ENCODE measurements around the gene CLDN34.

CLDN34 gene

DNA sequence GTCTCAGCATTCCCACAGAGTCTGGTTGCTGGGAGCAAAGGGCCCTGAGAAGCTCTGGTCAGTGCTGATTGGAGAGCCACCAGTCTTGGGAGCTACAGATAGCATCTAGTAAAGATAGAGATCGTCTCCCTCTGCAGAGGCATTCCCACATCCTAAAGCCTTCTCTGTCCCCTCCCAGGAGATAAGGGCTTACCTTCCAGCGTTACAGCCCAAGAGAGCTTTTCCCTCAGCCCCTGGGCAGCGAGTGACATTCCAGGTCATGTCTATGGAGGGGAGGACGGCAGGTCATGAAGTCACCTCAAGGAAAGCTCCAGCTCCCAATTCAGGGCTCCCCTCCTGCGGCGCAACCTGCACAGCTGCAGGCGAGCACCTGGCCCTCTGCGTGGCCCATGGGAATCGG lies 29.9 kb downstream of the CLDN34 start:
- Mint-ChIP-seq H3K27ac (peak overlapping the region; percentile 75), H3K36me3 (ENCODE audit: low read depth) (no peaks in the 10 kb centered on the region), H3K9me3 (no peaks in the 10 kb centered on the region), H3K27me3 (ENCODE audit: low read depth) (no peaks in the 10 kb centered on the region), H3K4me1 (ENCODE audit: low read depth) (peaks cover 15% of the 10 kb centered on the region), H3K4me3 (no peak overlapping the region)

DNA sequence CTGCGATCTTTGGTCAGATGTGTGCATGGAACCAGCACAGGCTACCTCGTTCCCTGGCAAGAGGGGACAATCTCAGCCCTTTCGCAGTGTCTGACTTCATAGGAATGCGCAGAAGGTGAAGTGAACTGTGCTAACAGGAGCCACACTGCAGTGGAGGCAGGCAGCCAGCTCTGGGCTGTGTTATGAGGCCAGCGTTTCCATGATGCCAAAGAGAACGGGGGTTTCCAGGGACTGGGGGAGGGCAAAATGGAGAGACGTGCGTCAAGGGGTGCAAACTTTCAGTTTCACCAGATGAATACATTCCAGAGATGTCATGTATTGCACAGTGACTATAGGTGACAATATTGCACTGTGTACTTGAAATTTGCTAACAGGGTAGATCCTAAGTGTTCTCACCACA lies 30.4 kb downstream of the CLDN34 start:
- Mint-ChIP-seq H3K4me1 (ENCODE audit: low read depth) (peaks cover 16% of the 10 kb centered on the region), H3K27ac (peak overlapping the region; percentile 75), H3K36me3 (ENCODE audit: low read depth) (no peaks in the 10 kb centered on the region), H3K9me3 (no peaks in the 10 kb centered on the region), H3K27me3 (ENCODE audit: low read depth) (no peaks in the 10 kb centered on the region), H3K4me3 (no peak overlapping the region)

- Mint-ChIP-seq H3K27ac (no peak overlapping the region), H3K27me3 (ENCODE audit: low read depth) (no peaks in the 10 kb centered on the region), H3K4me3 (no peak overlapping the region), H3K4me1 (ENCODE audit: low read depth) (peaks cover 26% of the 10 kb centered on the region), H3K36me3 (ENCODE audit: low read depth) (peaks cover 3% of the 10 kb centered on the region), H3K9me3 (no peaks in the 10 kb centered on the region)
Measured at GRCh38 chrX:10001496-10001895, 34.3 kb downstream of the CLDN34 start.

- Mint-ChIP-seq H3K27me3 (ENCODE audit: low read depth) (no peaks in the 10 kb centered on the region), H3K9me3 (no peaks in the 10 kb centered on the region), H3K36me3 (ENCODE audit: low read depth) (peaks cover 3% of the 10 kb centered on the region), H3K4me1 (ENCODE audit: low read depth) (peaks cover 25% of the 10 kb centered on the region), H3K4me3 (no peak overlapping the region), H3K27ac (peak overlapping the region; percentile 69)
Measured at GRCh38 chrX:10004832-10005475, 37.8 kb downstream of the CLDN34 start.

- H3K27ac Mint-ChIP-seq = no peak overlapping the region
- no peaks in the 10 kb centered on the region for H3K27me3 Mint-ChIP-seq (ENCODE audit: low read depth)
- no peaks in the 10 kb centered on the region for H3K9me3 Mint-ChIP-seq
- peaks cover 3% of the 10 kb centered on the region for H3K36me3 Mint-ChIP-seq (ENCODE audit: low read depth)
- H3K4me1 Mint-ChIP-seq (ENCODE audit: low read depth) = peaks cover 30% of the 10 kb centered on the region
- H3K4me3 Mint-ChIP-seq = no peak overlapping the region
Measured at GRCh38 chrX:10006086-10006485, 38.9 kb downstream of the CLDN34 start.

GRCh38 chrX:10006770-10007169 lies 39.6 kb downstream of the CLDN34 start:
- Mint-ChIP-seq H3K27me3 (ENCODE audit: low read depth) (no peaks in the 10 kb centered on the region), H3K36me3 (ENCODE audit: low read depth) (peaks cover 3% of the 10 kb centered on the region), H3K4me1 (ENCODE audit: low read depth) (peaks cover 37% of the 10 kb centered on the region), H3K27ac (peak overlapping the region; percentile 36), H3K4me3 (no peak overlapping the region), H3K9me3 (no peaks in the 10 kb centered on the region)

DNA sequence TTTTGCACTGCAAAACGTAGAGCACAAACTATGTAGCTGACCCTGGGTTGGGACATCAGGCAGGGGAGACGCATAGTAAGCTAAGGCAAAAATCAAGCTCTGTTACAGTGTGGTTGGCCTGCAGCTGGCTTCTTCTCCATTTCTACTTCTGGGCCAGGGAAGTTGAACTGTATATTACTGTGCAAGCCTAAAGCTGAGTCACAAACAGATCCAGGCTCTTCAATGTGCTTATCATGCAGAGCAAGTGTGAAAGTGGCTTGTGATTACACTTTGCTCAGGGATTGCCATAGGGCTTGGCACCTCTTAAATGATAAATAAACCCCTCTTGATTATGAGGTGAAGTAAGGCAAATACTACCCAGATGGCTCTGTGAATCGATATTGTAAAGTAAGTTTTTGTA lies 40.5 kb downstream of the CLDN34 start:
- Mint-ChIP-seq H3K4me3 (no peak overlapping the region), H3K9me3 (no peaks in the 10 kb centered on the region), H3K27ac (no peak overlapping the region), H3K27me3 (ENCODE audit: low read depth) (no peaks in the 10 kb centered on the region), H3K36me3 (ENCODE audit: low read depth) (peaks cover 3% of the 10 kb centered on the region), H3K4me1 (ENCODE audit: low read depth) (peaks cover 41% of the 10 kb centered on the region)

DNA sequence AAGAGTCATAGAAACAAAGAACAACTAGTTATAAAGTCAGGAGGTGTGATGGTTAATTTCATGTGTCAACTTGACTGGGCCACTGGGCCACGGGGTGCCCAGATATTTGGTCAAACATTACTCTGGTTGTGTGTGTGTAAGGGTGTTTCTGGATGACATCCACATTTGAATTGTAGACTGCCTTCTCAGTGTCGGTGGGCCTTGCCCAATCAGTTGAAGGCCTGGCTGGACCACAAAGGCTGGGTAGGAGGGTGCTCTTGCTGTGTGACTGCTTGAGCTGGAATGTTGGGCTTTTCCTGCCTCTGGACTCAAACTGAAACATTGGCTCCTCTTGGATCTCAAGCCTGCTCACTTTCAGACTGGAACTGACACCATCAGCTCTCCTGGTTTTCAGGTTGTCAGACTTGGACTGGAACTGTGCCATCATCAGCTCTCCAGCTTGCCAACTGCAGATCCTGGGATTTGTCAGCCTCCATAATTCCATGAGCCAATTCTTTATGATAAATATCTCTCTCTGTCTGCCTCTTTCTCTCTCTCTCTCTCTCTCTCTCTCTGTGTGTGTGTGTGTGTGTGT lies 41.4 kb downstream of the CLDN34 start:
- no peaks in the 10 kb centered on the region for H3K9me3 Mint-ChIP-seq
- peaks cover 8% of the 10 kb centered on the region for H3K36me3 Mint-ChIP-seq (ENCODE audit: low read depth)
- no peak overlapping the region for H3K4me3 Mint-ChIP-seq
- H3K27ac Mint-ChIP-seq = no peak overlapping the region
- peaks cover 47% of the 10 kb centered on the region for H3K4me1 Mint-ChIP-seq (ENCODE audit: low read depth)
- H3K27me3 Mint-ChIP-seq (ENCODE audit: low read depth) = no peaks in the 10 kb centered on the region

- Mint-ChIP-seq H3K4me1 (ENCODE audit: low read depth) (peaks cover 45% of the 10 kb centered on the region), H3K27me3 (ENCODE audit: low read depth) (no peaks in the 10 kb centered on the region), H3K27ac (no peak overlapping the region), H3K9me3 (no peaks in the 10 kb centered on the region), H3K36me3 (ENCODE audit: low read depth) (peaks cover 11% of the 10 kb centered on the region), H3K4me3 (no peak overlapping the region)
Measured at GRCh38 chrX:10009741-10010140, 42.6 kb downstream of the CLDN34 start.

DNA sequence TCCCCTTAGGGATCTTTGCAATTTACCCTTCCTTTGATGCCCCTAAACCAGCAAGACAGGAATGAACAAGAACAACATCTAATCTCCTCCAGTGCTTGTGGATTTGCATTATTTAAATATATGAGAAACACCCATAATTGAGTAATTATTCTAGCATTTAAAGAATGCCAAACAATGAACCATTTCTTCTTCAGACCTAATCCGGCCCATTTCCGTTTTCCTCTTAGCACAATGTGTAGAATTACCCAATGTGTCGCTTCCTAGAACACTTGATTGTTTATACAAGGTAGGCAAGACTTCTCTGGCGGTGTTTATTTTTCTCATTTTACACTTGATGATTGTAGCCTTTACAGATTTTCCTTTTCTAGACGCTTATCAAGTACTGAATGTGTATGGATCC lies 43.5 kb downstream of the CLDN34 start:
- Mint-ChIP-seq H3K4me3 (peak overlapping the region; percentile 52), H3K36me3 (ENCODE audit: low read depth) (peaks cover 10% of the 10 kb centered on the region), H3K9me3 (no peaks in the 10 kb centered on the region), H3K27me3 (ENCODE audit: low read depth) (no peaks in the 10 kb centered on the region), H3K27ac (peak overlapping the region; percentile 94), H3K4me1 (ENCODE audit: low read depth) (peaks cover 40% of the 10 kb centered on the region)

- H3K4me1 Mint-ChIP-seq (ENCODE audit: low read depth) = peaks cover 40% of the 10 kb centered on the region
- H3K27ac Mint-ChIP-seq = peak overlapping the region; percentile 94
- peak overlapping the region; percentile 52 for H3K4me3 Mint-ChIP-seq
- no peaks in the 10 kb centered on the region for H3K27me3 Mint-ChIP-seq (ENCODE audit: low read depth)
- H3K36me3 Mint-ChIP-seq (ENCODE audit: low read depth) = peaks cover 8% of the 10 kb centered on the region
- no peaks in the 10 kb centered on the region for H3K9me3 Mint-ChIP-seq
Measured at GRCh38 chrX:10011261-10011931, 44.2 kb downstream of the CLDN34 start.

- H3K4me1 Mint-ChIP-seq (ENCODE audit: low read depth) = peaks cover 39% of the 10 kb centered on the region
- H3K9me3 Mint-ChIP-seq = no peaks in the 10 kb centered on the region
- H3K4me3 Mint-ChIP-seq = peak overlapping the region; percentile 35
- peak overlapping the region; percentile 94 for H3K27ac Mint-ChIP-seq
- peaks cover 3% of the 10 kb centered on the region for H3K27me3 Mint-ChIP-seq (ENCODE audit: low read depth)
- peaks cover 10% of the 10 kb centered on the region for H3K36me3 Mint-ChIP-seq (ENCODE audit: low read depth)
Measured at GRCh38 chrX:10011991-10012390, 44.8 kb downstream of the CLDN34 start.

DNA sequence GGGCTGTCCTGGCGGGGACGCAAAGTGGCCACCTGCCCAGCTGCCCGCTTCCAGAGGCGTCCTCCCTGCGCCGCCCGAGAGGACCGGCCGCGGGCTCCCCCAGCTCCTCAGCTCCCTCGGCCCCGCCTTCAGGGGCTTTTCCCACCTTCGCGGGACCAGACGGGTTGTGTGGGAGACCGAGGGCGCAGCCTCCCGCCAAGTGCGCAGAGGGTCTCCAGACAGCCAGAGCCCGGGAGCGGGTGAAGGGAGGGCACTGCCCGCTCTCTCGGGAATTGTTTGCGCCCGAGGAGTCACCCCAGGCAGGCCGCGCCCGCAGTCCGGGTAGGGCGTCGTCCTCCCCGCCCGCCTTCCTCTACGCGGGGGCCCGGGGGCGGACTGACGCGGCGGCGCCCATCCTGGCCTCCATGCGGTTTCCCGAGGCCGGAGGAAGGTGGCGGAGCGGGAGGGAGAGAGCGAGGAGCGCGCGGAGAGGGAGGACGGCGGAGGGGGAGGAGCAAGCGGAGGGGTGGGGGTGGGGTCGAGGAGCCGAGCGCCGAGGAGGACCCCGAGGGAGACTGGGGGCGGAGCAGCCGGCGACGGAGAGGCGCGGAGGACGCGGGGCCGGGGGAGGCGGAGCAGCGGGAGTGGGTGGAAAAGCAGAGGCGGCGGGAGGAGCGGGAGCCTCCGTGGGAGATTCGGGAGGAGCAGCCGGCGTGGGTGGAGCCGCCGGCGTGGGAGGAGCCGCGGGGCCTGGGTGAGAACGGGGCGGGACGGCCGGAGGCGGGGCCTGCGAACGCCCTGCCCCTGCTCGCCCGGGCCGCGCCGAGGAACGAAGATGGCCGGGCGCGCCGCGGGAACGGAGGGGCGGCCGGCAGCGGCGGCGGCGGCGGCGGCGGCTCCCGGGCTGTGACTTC lies 47.5 kb downstream of the CLDN34 start:
- H3K9me3 Mint-ChIP-seq = no peaks in the 10 kb centered on the region
- H3K4me1 Mint-ChIP-seq (ENCODE audit: low read depth) = peaks cover 45% of the 10 kb centered on the region
- peak overlapping the region; percentile 62 for H3K27ac Mint-ChIP-seq
- peaks cover 22% of the 10 kb centered on the region for H3K36me3 Mint-ChIP-seq (ENCODE audit: low read depth)
- peak overlapping the region; percentile 51 for H3K4me3 Mint-ChIP-seq
- H3K27me3 Mint-ChIP-seq (ENCODE audit: low read depth) = peaks cover 3% of the 10 kb centered on the region

DNA sequence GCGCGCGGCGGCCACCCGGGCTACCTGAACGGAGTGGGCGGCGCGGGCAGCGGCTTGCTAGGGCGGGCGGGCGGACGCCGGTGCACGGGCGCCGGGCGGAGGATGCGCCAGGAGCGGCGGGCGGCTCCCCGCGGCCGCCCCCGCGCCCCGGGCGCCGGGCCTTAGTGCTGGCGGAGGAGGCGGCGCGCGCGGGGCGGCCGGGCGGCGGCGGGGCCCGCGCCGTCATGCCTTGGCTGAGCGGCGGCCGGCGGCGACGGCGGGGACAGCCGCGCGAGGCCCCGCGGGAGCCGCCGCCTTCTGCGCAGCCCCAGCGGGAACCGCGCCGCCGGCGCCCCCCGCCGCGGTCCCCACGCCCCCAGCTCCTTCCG lies 48.2 kb downstream of the CLDN34 start:
- H3K4me3 Mint-ChIP-seq = no peak overlapping the region
- H3K27ac Mint-ChIP-seq = no peak overlapping the region
- H3K27me3 Mint-ChIP-seq (ENCODE audit: low read depth) = peaks cover 3% of the 10 kb centered on the region
- peaks cover 42% of the 10 kb centered on the region for H3K4me1 Mint-ChIP-seq (ENCODE audit: low read depth)
- no peaks in the 10 kb centered on the region for H3K9me3 Mint-ChIP-seq
- peaks cover 22% of the 10 kb centered on the region for H3K36me3 Mint-ChIP-seq (ENCODE audit: low read depth)
